Activated naive CD4-positive, alpha-beta T cell treated with anti-CD3 and anti-CD28 coated beads, Interleukin-2, amount 10 ng/mL, durations not matched to agents 7 days and 5 days (primary cell): ENCODE measurements around the gene ACTN3.

Experiments used
- CTCF ChIA-PET: fragments of 350-600 bp; sonication (Branson Sonifier 250); formaldehyde crosslinking; loops from one replicate; lab custom pipeline; 2021; ENCODE audit warnings: antibody characterized with exemption; lab: Charles Lee
- DNase-seq: peaks from one replicate; pipeline ENCODE4 v3.0.0-alpha.2; 2020
- H3K27ac Mint-ChIP-seq: one replicate; pipeline ENCODE4 v1.8.0; 2021; ENCODE audit warnings: mild to moderate bottlenecking, moderate library complexity, mixed read lengths
- H3K27me3 Mint-ChIP-seq: one replicate; pipeline ENCODE4 v1.8.0; 2021; ENCODE audit warnings: mild to moderate bottlenecking, mixed read lengths
- H3K36me3 Mint-ChIP-seq: one replicate; pipeline ENCODE4 v1.8.0; 2021; ENCODE audit warnings: mixed read lengths
- H3K4me1 Mint-ChIP-seq: one replicate; pipeline ENCODE4 v1.8.0; 2021; ENCODE audit warnings: mixed read lengths
- H3K4me3 Mint-ChIP-seq: one replicate; pipeline ENCODE4 v1.8.0; 2021; ENCODE audit warnings: mild to moderate bottlenecking, moderate library complexity, mixed read lengths
- H3K9me3 Mint-ChIP-seq: one replicate; pipeline ENCODE4 v1.8.0; 2021; ENCODE audit warnings: mixed read lengths

The ACTN3 gene

DNA sequence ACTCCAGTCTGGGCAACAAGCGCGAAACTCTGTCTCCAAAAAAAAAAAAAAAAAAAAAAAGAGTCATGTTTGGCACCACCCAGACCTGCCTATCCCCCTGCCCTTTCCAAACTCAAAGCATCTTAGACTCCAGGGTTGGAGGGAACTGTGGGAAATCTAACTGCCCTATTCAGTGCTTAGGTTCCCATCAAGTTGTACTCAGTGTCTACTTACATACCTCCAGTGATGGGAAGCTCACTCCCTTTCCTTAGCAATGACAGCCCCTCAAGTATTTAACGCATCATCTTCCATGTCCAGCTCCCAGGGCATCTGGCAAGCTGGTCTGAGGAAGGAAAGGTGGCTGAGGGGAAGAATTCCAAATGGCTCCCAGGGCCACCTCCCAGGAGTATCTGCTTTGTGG is 3.0 kb downstream of the ACTN3 start:
- CTCF ChIA-PET = no interaction called here
- H3K4me3 Mint-ChIP-seq = no peak overlapping the region

DNA sequence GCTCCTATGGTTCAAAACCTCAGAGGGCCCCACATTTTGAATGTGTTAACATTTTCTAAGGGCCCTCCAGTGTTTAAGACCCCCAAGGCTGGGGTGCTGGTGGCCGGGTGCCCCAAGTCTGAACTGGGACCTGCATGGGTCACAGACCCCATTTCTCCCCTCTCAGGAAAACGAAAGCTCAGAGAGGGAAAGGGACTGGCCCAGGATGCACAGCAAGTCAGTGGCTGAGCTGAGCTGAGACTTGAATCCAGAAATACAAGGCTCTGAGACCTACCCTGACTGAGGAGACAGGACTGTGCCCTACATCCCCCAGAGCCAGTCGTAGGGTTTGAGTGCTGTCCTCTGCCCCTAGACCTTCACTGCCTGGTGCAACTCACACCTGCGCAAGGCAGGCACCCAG is 4.2 kb downstream of the ACTN3 start:
- no peak for DNase-seq
- no peak overlapping the region for H3K4me3 Mint-ChIP-seq
- H3K27ac Mint-ChIP-seq = no peak overlapping the region
- H3K4me1 Mint-ChIP-seq = peaks cover 7% of the 10 kb centered on the region
- no peaks in the 10 kb centered on the region for H3K9me3 Mint-ChIP-seq
- H3K27me3 Mint-ChIP-seq = peaks cover 56% of the 10 kb centered on the region
- CTCF ChIA-PET = no interaction called here
- H3K36me3 Mint-ChIP-seq = no peaks in the 10 kb centered on the region

More for the DNA sequence above, 3.0 kb downstream of the ACTN3 start:
- H3K27me3 Mint-ChIP-seq = peaks cover 45% of the 10 kb centered on the region
- H3K9me3 Mint-ChIP-seq = no peaks in the 10 kb centered on the region
- H3K4me1 Mint-ChIP-seq = peaks cover 11% of the 10 kb centered on the region
- no peak overlapping the region for H3K27ac Mint-ChIP-seq
- DNase-seq = no peak
- no peaks in the 10 kb centered on the region for H3K36me3 Mint-ChIP-seq

DNA sequence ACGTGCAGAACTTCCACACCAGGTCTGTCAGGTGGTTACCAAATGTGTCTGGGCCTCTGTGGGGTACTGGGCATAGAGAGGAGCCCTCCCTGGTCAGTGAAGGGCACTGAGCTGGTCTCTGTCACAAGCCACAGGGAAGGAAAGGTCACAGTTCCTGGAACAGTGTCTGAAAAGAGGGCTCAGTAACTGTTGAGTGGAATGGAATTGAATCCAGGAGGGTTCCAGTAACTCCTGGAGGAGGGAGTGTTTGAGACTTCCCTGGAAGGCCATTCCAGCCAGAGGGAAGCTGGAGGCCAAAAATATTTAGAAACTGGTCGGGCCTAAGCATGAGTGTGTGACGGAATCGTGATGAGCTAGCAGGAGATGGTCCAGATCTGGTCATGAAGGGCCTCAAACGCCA is 7.9 kb downstream of the ACTN3 start:
- peaks cover 3% of the 10 kb centered on the region for H3K4me1 Mint-ChIP-seq
- no peaks in the 10 kb centered on the region for H3K9me3 Mint-ChIP-seq
- no peaks in the 10 kb centered on the region for H3K36me3 Mint-ChIP-seq
- H3K27ac Mint-ChIP-seq = no peak overlapping the region
- H3K4me3 Mint-ChIP-seq = no peak overlapping the region
- no peak for DNase-seq
- peaks cover 57% of the 10 kb centered on the region for H3K27me3 Mint-ChIP-seq
- CTCF ChIA-PET = no interaction called here

DNA sequence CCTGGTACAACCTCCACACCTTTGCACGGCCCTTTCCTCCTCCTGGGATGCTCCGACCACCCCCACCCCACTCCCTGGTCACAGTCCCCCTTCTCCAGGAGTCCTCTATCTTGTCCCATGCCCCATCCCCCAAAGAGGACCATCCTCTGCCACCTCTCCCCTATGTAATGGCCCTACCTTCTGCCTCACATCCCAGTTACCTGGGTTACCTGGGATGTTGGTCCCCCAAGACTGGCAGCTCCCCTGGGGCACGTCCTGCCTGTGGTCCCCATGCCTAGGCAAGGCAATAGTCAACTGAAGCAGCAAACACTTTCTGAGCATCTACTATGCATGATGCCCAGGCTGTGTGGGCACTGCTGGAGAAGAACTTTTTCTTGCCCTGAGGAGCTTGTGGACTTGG is 8.7 kb downstream of the ACTN3 start:
- Mint-ChIP-seq H3K4me1 (peaks cover 3% of the 10 kb centered on the region), H3K36me3 (no peaks in the 10 kb centered on the region), H3K27me3 (peaks cover 59% of the 10 kb centered on the region), H3K9me3 (no peaks in the 10 kb centered on the region), H3K27ac (no peak overlapping the region), H3K4me3 (no peak overlapping the region)
- DNase-seq = no peak
- CTCF ChIA-PET = no interaction called here

DNA sequence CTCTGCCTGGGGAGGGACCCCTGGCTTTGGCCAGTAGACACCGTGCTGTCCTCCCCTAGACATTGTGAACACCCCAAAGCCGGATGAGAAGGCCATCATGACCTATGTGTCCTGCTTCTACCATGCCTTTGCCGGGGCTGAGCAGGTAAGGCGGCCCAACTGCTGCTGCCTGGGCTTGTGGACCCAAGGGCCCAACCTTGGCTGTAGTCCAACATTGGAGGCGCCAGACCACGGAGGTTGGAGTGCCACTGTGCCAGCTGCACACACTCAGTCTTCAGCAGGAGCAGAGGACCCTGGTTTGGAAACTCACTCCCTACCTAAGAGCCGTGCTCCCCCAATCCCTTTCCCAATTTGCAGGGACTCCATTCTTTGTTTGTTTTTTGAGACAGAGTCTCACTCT is 9.4 kb downstream of the ACTN3 start:
- Mint-ChIP-seq H3K4me3 (no peak overlapping the region), H3K4me1 (peaks cover 3% of the 10 kb centered on the region), H3K9me3 (no peaks in the 10 kb centered on the region), H3K36me3 (no peaks in the 10 kb centered on the region), H3K27ac (no peak overlapping the region), H3K27me3 (peaks cover 61% of the 10 kb centered on the region)
- CTCF ChIA-PET = no interaction called here
- DNase-seq = no peak

DNA sequence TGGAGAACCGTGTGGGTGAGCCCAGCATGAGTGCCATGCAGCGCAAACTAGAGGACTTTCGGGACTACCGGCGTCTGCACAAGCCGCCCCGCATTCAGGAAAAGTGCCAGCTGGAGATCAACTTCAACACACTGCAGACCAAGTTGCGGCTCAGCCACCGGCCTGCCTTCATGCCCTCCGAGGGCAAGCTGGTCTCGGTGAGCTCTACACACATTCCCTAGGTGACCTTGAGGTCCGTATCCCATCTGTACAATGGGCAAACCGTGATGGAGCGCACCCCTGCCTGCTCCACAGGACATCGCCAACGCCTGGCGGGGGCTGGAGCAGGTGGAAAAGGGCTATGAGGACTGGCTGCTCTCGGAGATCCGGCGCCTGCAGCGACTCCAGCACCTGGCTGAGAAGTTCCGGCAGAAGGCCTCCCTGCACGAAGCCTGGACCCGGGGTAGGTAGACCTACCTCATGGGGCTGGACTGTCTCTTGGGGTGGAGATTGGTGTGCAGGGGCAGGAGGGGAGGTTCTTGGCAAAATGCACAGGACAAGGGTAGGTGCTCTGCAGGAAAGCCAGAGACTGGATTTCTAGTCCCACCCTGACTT is 11.1 kb downstream of the ACTN3 start:
- no peak overlapping the region for H3K27ac Mint-ChIP-seq
- CTCF ChIA-PET = no interaction called here
- H3K4me1 Mint-ChIP-seq = peaks cover 3% of the 10 kb centered on the region
- no peak overlapping the region for H3K4me3 Mint-ChIP-seq
- DNase-seq = no peak
- H3K27me3 Mint-ChIP-seq = peaks cover 66% of the 10 kb centered on the region
- H3K9me3 Mint-ChIP-seq = no peaks in the 10 kb centered on the region
- H3K36me3 Mint-ChIP-seq = no peaks in the 10 kb centered on the region

DNA sequence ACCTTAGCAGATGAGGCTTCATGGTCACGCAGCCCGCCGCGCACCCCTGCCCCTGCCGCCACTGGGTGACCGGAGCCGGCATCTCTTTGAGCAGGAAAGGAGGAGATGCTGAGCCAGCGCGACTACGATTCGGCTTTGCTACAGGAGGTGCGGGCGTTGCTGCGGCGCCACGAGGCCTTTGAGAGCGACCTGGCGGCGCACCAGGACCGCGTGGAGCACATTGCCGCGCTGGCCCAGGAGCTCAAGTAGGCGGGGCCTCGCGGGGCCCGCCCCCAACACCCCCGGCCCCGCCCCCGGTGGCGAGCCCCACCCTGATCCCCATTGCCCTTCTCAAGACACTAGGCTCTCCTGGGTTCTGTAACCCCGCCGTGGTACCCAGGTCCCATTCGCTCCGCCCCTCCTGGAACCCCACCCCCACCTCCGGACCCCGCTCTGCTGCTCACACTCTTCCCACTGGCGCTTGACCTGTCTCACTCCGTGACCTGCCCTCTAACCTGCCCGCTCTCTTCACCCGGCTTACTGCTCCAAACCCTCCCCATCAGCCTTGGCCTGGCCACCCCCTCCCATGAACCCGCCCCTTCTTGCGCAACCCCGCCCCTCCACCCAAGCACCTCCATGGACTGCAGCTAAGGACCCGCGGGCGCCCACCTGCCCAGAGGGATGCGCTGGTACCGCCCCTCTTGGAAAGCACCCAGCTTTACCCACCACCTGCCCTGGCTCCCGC is 12.6 kb downstream of the ACTN3 start:
- Mint-ChIP-seq H3K4me1 (peaks cover 3% of the 10 kb centered on the region), H3K9me3 (no peaks in the 10 kb centered on the region), H3K4me3 (no peak overlapping the region), H3K27ac (no peak overlapping the region), H3K27me3 (peaks cover 62% of the 10 kb centered on the region), H3K36me3 (no peaks in the 10 kb centered on the region)
- CTCF ChIA-PET = interaction anchor here (5.1 kb wide), 1 partner anchor 19 kb away, joined by 19 read pairs; no protein-coding TSS in a partner anchor
- DNase-seq = peak; percentile 49

DNA sequence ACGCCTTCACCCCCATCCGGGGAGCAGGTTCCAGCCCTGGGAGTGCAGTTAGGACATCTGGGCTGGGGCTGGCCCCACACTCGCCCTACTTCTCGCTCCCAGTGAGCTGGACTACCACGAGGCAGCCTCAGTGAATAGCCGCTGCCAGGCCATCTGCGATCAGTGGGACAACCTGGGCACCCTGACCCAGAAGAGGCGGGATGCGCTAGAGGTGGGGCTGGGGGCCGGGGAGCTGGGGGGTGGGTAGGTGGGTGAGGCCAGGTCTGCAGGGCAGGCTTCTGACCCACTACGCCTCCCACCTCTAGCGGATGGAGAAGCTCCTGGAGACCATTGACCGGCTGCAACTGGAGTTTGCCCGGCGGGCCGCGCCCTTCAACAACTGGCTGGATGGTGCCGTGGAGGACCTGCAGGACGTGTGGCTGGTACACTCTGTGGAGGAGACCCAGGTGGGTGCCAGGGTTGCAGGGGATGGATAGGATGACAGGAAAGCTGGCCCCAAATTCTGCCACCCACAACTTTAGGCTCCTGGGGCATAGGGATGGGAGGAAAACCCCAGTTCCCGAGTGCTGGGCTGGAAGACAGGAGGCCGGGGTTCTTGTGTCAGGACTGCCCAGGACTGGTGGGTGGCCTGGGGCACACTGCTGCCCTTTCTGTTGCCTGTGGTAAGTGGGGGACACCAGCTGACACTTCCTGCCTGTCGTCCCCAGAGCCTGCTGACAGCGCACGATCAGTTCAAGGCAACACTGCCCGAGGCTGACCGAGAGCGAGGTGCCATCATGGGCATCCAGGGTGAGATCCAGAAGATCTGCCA is 13.4 kb downstream of the ACTN3 start:
- Mint-ChIP-seq H3K27me3 (peaks cover 59% of the 10 kb centered on the region), H3K36me3 (no peaks in the 10 kb centered on the region), H3K9me3 (no peaks in the 10 kb centered on the region), H3K4me1 (peaks cover 3% of the 10 kb centered on the region), H3K4me3 (no peak overlapping the region), H3K27ac (no peak overlapping the region)
- CTCF ChIA-PET = interaction anchor here (5.1 kb wide), 1 partner anchor 19 kb away, joined by 19 read pairs; no protein-coding TSS in a partner anchor
- no peak for DNase-seq

DNA sequence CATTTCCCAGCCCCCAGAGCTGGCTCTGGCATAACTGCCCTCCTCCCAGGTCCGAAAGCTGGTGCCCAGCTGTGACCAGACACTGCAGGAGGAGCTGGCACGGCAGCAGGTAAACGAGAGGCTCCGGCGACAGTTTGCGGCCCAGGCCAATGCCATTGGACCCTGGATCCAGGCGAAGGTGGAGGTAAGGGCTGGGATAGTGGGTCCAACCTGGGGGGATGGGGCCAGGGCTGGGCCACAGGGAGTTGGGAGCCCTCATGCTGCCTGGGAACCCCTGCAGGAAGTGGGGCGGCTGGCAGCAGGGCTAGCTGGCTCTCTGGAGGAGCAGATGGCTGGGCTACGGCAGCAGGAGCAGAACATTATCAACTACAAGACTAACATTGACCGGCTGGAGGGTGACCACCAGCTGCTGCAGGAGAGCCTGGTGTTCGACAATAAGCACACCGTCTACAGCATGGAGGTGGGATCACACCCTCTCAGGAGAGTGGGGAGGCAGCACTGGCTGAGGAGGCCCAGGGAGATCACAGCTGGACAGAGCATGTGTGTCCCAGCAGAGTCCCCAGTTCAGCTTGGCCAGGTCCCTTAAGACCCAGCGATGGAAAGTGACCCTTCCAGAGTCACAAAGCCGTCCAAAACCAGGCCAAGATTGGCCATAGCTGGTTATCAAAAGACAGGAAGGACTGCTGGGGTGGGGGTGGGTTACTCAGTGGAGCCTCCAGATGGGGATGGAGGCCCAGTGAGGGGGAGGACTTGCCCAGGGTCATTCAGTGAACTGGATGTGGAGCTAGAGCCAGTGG is 14.7 kb downstream of the ACTN3 start:
- DNase-seq = no peak
- Mint-ChIP-seq H3K4me3 (no peak overlapping the region), H3K36me3 (no peaks in the 10 kb centered on the region), H3K27me3 (peaks cover 59% of the 10 kb centered on the region), H3K4me1 (peaks cover 3% of the 10 kb centered on the region), H3K27ac (no peak overlapping the region), H3K9me3 (no peaks in the 10 kb centered on the region)
- CTCF ChIA-PET = interaction anchor here (5.1 kb wide), 1 partner anchor 17 kb away, joined by 19 read pairs; no protein-coding TSS in a partner anchor

DNA sequence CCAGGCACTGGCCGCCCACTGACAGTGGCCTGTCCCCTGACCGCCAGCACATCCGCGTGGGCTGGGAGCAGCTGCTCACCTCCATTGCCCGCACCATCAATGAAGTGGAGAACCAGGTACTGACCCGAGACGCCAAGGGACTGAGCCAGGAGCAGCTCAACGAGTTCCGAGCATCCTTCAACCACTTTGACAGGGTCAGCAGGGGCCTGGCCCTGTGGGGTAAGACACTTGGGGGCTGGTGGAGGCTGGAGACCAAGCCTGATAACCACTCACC is 15.2 kb downstream of the ACTN3 start:
- Mint-ChIP-seq H3K9me3 (no peaks in the 10 kb centered on the region), H3K4me3 (no peak overlapping the region), H3K4me1 (peaks cover 3% of the 10 kb centered on the region), H3K27me3 (peaks cover 61% of the 10 kb centered on the region), H3K27ac (no peak overlapping the region), H3K36me3 (no peaks in the 10 kb centered on the region)
- CTCF ChIA-PET = interaction anchor here (5.1 kb wide), 1 partner anchor 17 kb away, joined by 19 read pairs; no protein-coding TSS in a partner anchor
- no peak for DNase-seq

DNA sequence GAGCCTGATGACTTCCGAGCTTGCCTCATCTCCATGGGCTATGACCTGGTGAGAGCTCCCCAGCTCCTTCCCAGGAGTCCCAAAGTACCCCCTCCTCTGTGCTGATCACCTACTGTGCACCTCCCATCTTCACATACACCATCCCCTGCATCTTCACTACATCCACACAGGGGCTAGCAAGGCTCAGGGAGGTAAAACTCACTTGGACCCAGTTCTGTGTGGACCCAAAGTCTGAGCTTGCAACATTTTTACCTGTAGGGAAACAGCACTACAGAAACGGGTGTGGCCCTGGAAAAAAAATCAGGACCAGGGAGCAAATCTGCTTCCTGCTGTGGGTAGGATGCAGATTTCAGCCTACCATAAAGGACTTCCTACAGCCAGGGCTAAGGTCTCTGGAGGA is 15.6 kb downstream of the ACTN3 start:
- H3K27ac Mint-ChIP-seq = no peak overlapping the region
- CTCF ChIA-PET = interaction anchor here (5.1 kb wide), 1 partner anchor 16 kb away, joined by 19 read pairs; no protein-coding TSS in a partner anchor
- no peaks in the 10 kb centered on the region for H3K9me3 Mint-ChIP-seq

DNA sequence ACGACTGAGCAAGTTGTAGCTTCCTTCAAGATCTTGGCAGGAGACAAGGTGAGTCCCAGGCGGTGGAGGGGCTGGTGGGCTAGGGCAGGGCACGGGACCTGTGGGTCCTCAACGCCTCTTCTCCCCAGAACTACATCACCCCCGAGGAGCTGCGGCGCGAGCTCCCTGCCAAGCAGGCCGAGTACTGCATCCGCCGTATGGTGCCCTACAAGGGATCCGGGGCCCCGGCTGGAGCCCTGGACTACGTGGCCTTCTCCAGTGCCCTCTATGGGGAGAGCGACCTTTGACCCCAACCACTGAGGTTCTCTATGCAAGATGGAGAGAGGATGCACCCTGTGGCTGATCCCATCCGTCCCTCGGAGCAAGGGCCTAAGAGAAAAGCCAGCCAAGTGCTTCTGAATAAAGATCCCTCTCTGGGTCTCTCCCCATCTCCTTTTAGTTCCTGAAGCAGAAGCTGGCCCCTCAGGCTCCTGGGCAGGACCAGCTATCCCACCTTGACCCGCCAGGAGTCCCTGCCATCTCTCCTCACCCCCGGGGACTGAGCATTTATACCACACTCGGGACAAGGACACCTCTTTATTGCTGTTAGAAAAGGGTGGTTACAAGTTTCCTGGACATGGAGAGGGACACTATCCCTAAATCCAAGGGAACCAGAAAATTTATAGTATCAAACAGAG is 16.3 kb downstream of the ACTN3 start:
- CTCF ChIA-PET = interaction anchor here (5.1 kb wide), 1 partner anchor 16 kb away, joined by 19 read pairs; no protein-coding TSS in a partner anchor
- Mint-ChIP-seq H3K36me3 (no peaks in the 10 kb centered on the region), H3K4me1 (peaks cover 6% of the 10 kb centered on the region), H3K27me3 (peaks cover 61% of the 10 kb centered on the region), H3K27ac (no peak overlapping the region), H3K4me3 (no peak overlapping the region), H3K9me3 (no peaks in the 10 kb centered on the region)
- no peak for DNase-seq

More for the DNA sequence above, 15.6 kb downstream of the ACTN3 start:
- no peak overlapping the region for H3K4me3 Mint-ChIP-seq
- peaks cover 3% of the 10 kb centered on the region for H3K4me1 Mint-ChIP-seq
- H3K27me3 Mint-ChIP-seq = peaks cover 61% of the 10 kb centered on the region
- no peaks in the 10 kb centered on the region for H3K36me3 Mint-ChIP-seq
- DNase-seq = no peak

DNA sequence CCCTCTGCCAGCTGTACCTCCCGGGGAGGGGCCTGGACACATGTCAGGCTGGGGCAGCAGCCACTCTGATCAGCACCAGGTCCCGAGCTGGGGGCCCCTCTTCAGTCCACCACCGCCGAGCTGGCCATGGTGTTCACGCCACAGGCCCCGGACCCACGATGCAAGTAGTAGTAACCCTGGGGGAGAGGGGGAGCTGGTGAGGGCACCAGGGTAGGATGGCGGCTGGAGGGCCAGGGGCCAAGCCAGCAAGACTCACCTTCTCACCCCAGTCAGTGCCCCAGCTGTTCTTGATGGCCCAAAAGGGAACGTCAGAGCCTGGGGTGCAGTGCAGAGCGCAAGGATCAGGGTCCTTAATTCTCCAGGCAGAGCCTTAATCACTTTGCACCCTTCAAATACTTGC is 17.1 kb downstream of the ACTN3 start:
- Mint-ChIP-seq H3K27ac (no peak overlapping the region), H3K27me3 (peaks cover 61% of the 10 kb centered on the region), H3K4me1 (peaks cover 7% of the 10 kb centered on the region), H3K4me3 (no peak overlapping the region), H3K36me3 (no peaks in the 10 kb centered on the region), H3K9me3 (no peaks in the 10 kb centered on the region)
- DNase-seq = no peak
- CTCF ChIA-PET = interaction anchor here (5.1 kb wide), 1 partner anchor 15 kb away, joined by 19 read pairs; no protein-coding TSS in a partner anchor
